ENCODE data around the gene IKZF3.
A peak's percentile ranks its signal among the peaks of the same experiment; 100 is the strongest.

IKZF3 gene

DNA sequence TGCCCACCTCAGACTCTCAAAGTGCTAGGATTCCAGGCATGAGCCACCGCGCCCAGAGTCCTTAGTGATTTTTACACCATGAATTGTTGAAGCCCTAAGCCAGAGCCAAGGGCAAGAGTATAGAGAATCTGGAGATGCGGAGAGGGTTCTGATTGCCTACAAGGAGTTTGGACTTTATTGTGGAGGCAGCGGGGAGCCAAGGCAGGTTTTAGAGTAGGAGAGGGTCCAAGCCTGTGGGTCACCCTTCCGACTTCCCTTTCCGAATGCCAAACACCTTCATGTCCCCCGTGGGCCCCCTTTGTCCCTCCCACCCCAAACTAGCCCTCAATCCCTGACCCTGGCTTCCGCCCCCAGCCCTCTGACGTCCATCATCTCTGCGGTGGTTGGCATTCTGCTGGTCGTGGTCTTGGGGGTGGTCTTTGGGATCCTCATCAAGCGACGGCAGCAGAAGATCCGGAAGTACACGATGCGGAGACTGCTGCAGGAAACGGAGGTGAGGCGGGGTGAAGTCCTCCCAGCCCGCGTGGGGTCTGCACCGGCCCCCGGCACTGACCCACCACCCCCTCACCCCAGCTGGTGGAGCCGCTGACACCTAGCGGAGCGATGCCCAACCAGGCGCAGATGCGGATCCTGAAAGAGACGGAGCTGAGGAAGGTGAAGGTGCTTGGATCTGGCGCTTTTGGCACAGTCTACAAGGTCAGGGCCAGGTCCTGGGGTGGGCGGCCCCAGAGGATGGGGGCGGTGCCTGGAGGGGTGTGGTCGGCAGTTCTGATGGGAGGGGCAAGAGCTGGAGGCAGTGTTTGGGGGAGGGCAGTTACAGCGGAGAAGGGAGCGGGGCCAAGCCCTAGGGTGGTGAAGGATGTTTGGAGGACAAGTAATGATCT, 140.9 kb downstream of the IKZF3 start (continued):
- TF ChIP-seq ZNF560 (tag by site-specific recombination; IDR thresholded peaks at IDR 0.05; ENCODE audit: borderline replicate concordance), result no peak
- no peak for TF ChIP-seq ZNF112 (tag by site-specific recombination; IDR thresholded peaks at IDR 0.05)
- TF ChIP-seq ZNF138 (tag by site-specific recombination; IDR thresholded peaks at IDR 0.05; ENCODE audit: borderline replicate concordance), result no peak
- no peak for TF ChIP-seq ZNF707 (tag by site-specific recombination; IDR thresholded peaks at IDR 0.05)
- no peak for TF ChIP-seq SCRT2 (tag by site-specific recombination; IDR thresholded peaks at IDR 0.05)
- no peak for TF ChIP-seq MYNN (tag by site-specific recombination; IDR thresholded peaks at IDR 0.05; ENCODE audit: borderline replicate concordance)
- TF ChIP-seq SP3 (tag by site-specific recombination; IDR thresholded peaks at IDR 0.05), result peak; percentile 36; the same call in 1 of the 2 replicates
- TF ChIP-seq, protein P1, sequence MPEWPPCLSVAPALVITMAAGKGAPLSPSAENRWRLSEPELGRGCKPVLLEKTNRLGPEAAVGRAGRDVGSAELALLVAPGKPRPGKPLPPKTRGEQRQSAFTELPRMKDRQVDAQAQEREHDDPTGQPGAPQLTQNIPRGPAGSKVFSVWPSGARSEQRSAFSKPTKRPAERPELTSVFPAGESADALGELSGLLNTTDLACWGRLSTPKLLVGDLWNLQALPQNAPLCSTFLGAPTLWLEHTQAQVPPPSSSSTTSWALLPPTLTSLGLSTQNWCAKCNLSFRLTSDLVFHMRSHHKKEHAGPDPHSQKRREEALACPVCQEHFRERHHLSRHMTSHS (tag by site-specific recombination; IDR thresholded peaks at IDR 0.05), result no peak
- peak; percentile 25; the same call in 1 of the 2 replicates for TF ChIP-seq ZNF10 (tag by site-specific recombination; IDR thresholded peaks at IDR 0.05)
- no peak for TF ChIP-seq ZNF416 (tag by site-specific recombination; IDR thresholded peaks at IDR 0.05)
- no peak for TF ChIP-seq ZNF514 (tag by site-specific recombination; IDR thresholded peaks at IDR 0.05)
- TF ChIP-seq, protein P2, sequence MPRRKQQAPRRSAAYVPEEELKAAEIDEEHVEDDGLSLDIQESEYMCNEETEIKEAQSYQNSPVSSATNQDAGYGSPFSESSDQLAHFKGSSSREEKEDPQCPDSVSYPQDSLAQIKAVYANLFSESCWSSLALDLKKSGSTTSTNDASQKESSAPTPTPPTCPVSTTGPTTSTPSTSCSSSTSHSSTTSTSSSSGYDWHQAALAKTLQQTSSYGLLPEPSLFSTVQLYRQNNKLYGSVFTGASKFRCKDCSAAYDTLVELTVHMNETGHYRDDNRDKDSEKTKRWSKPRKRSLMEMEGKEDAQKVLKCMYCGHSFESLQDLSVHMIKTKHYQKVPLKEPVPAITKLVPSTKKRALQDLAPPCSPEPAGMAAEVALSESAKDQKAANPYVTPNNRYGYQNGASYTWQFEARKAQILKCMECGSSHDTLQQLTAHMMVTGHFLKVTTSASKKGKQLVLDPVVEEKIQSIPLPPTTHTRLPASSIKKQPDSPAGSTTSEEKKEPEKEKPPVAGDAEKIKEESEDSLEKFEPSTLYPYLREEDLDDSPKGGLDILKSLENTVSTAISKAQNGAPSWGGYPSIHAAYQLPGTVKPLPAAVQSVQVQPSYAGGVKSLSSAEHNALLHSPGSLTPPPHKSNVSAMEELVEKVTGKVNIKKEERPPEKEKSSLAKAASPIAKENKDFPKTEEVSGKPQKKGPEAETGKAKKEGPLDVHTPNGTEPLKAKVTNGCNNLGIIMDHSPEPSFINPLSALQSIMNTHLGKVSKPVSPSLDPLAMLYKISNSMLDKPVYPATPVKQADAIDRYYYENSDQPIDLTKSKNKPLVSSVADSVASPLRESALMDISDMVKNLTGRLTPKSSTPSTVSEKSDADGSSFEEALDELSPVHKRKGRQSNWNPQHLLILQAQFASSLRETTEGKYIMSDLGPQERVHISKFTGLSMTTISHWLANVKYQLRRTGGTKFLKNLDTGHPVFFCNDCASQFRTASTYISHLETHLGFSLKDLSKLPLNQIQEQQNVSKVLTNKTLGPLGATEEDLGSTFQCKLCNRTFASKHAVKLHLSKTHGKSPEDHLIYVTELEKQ (tag by site-specific recombination; IDR thresholded peaks at IDR 0.05; ENCODE audit: borderline replicate concordance), result no peak
- TF ChIP-seq, protein P3, sequence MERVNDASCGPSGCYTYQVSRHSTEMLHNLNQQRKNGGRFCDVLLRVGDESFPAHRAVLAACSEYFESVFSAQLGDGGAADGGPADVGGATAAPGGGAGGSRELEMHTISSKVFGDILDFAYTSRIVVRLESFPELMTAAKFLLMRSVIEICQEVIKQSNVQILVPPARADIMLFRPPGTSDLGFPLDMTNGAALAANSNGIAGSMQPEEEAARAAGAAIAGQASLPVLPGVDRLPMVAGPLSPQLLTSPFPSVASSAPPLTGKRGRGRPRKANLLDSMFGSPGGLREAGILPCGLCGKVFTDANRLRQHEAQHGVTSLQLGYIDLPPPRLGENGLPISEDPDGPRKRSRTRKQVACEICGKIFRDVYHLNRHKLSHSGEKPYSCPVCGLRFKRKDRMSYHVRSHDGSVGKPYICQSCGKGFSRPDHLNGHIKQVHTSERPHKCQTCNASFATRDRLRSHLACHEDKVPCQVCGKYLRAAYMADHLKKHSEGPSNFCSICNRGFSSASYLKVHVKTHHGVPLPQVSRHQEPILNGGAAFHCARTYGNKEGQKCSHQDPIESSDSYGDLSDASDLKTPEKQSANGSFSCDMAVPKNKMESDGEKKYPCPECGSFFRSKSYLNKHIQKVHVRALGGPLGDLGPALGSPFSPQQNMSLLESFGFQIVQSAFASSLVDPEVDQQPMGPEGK (tag by site-specific recombination; IDR thresholded peaks at IDR 0.05), result 0 out of 2 replicates have a peak, but pooled peaks have one; percentile 33
- TF ChIP-seq, protein P4, sequence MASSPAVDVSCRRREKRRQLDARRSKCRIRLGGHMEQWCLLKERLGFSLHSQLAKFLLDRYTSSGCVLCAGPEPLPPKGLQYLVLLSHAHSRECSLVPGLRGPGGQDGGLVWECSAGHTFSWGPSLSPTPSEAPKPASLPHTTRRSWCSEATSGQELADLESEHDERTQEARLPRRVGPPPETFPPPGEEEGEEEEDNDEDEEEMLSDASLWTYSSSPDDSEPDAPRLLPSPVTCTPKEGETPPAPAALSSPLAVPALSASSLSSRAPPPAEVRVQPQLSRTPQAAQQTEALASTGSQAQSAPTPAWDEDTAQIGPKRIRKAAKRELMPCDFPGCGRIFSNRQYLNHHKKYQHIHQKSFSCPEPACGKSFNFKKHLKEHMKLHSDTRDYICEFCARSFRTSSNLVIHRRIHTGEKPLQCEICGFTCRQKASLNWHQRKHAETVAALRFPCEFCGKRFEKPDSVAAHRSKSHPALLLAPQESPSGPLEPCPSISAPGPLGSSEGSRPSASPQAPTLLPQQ (tag by site-specific recombination; IDR thresholded peaks at IDR 0.05), result no peak
- TF ChIP-seq, protein P5, sequence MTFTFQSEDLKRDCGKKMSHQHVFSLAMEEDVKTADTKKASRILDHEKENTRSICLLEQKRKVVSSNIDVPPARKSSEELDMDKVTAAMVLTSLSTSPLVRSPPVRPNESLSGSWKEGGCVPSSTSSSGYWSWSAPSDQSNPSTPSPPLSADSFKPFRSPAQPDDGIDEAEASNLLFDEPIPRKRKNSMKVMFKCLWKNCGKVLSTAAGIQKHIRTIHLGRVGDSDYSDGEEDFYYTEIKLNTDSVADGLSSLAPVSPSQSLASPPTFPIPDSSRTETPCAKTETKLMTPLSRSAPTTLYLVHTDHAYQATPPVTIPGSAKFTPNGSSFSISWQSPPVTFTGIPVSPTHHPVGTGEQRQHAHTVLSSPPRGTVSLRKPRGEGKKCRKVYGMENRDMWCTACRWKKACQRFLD (tag by site-specific recombination; IDR thresholded peaks at IDR 0.05), result no peak
- TF ChIP-seq ZNF426 (tag by site-specific recombination; IDR thresholded peaks at IDR 0.05), result no peak
- no peak for TF ChIP-seq ZNF792 (tag by site-specific recombination; IDR thresholded peaks at IDR 0.05)
